SU-DHL-6 (cell line): ENCODE data around the gene EYS.

Experiments
- CTCF ChIP-seq: fragments of 200-600 bp; sonication (generic); IDR thresholded peaks from one replicate; pipeline ENCODE4 v1.5.1; 2017; ENCODE audit warnings: antibody characterized with exemption, mild to moderate bottlenecking, low read length, moderate library complexity; ENCODE audit not compliant: insufficient read depth, poor library complexity, severe bottlenecking
- EZH2phosphoT487 ChIP-seq: fragments of 200-600 bp; sonication (generic), shearing (Covaris generic); conservative IDR thresholded peaks from 2 replicates; pipeline ENCODE4 v1.6.1; 2018; ENCODE audit warnings: mild to moderate bottlenecking, antibody characterized with exemption, low read length, moderate library complexity, mixed read lengths

- TF ChIP-seq CTCF (no peak), EZH2phosphoT487 (no peak)
These were observed 520.2 kb downstream of the EYS start for GRCh38 chr6:65186826-65187225.
